ENCODE results near the gene OSER1. TPM values are rescaled to one million over a fixed set of nuclear protein-coding genes. Genes with fewer than 3 reads are reported as not detected.
A peak's percentile ranks its signal among the peaks of the same experiment; 100 is the strongest.

OSER1 gene
- polyA plus RNA-seq, 1 of the 3 experiments (the other 2 are of a cell fraction): 22.3 TPM

GRCh38 chr20:44208165-44208564 lies 2.4 kb downstream of the OSER1 start:
- Histone ChIP-seq H3K4me2 (peak overlapping the region; percentile 94), H3F3A (replicated peaks; ENCODE audit: insufficient read depth) (peaks cover 29% of the 10 kb centered on the region), H3K36me3 (replicated peaks in 1 of 2; ENCODE audit: control insufficient read depth in 1 of 2, insufficient read depth in 2 of 2, low read length in 1 of 2) (peaks cover 13 to 26% of the 10 kb centered on the region in 2 experiments), H3K79me2 (ENCODE audit: insufficient read depth) (peaks cover 73% of the 10 kb centered on the region), H4K20me1 (ENCODE audit: insufficient read depth) (peaks cover 38% of the 10 kb centered on the region), H3K27ac (ENCODE audit: low read depth in 2 of 2, low read length in 1 of 2) (peak overlapping the region in 1 of 2 experiments; percentile 92; a peak in 1 of 4 replicates), H3K9me3 (no peaks in the 10 kb centered on the region), H3K9ac (peak overlapping the region; percentile 97; the same call in 1 of the 2 replicates), H3K4me1 (ENCODE audit: control insufficient read depth in 1 of 2, insufficient read depth in 2 of 2, low read depth in 1 of 2, low read length in 1 of 2) (peaks cover 19 to 27% of the 10 kb centered on the region in 2 experiments), H3K4me3 (ENCODE audit: low read depth in 2 of 2, low read length in 1 of 2) (peak overlapping the region in 1 of 2 experiments; percentile 92; a peak in 3 of 4 replicates), H2AFZ (ENCODE audit: low read depth) (no peak overlapping the region), H3K9me2 (no peaks in the 10 kb centered on the region), H3K27me3 (ENCODE audit: insufficient read depth) (no peaks in the 10 kb centered on the region)
- POLR2A ChIA-PET: no interaction called here
- no peak for DNase-seq
- WGBS (ENCODE audit: low lambda C conversion rate): 49% methylated on average over 7 of the region's 7 CpGs
- CTCF ChIA-PET: interaction anchor here (0.9 to 3.8 kb wide), 7 partner anchors 9 to 458 kb away, joined by 3 to 22 read pairs (median 4); no protein-coding TSS in a partner anchor
- TF ChIP-seq RCOR1 (IDR thresholded peaks at IDR 0.05; ENCODE audit: low read length) (no peak), PBX3 (IDR thresholded peaks at IDR 0.05) (no peak)

GRCh38 chr20:44207126-44207723 lies 3.3 kb downstream of the OSER1 start:
- Histone ChIP-seq H3K4me2 (0 out of 2 replicates have a peak overlapping the region, but pooled peaks have one; percentile 94), H3K79me2 (ENCODE audit: insufficient read depth) (peaks cover 79% of the 10 kb centered on the region), H3K36me3 (replicated peaks in 1 of 2; ENCODE audit: control insufficient read depth in 1 of 2, insufficient read depth in 2 of 2, low read length in 1 of 2) (peaks cover 21 to 35% of the 10 kb centered on the region in 2 experiments), H3K4me1 (ENCODE audit: control insufficient read depth in 1 of 2, insufficient read depth in 2 of 2, low read depth in 1 of 2, low read length in 1 of 2) (peaks cover 19 to 29% of the 10 kb centered on the region in 2 experiments), H3F3A (replicated peaks; ENCODE audit: insufficient read depth) (peaks cover 30% of the 10 kb centered on the region), H3K27ac (ENCODE audit: low read depth in 2 of 2, low read length in 1 of 2) (no peak overlapping the region), H3K4me3 (ENCODE audit: low read depth in 2 of 2, low read length in 1 of 2) (no peak overlapping the region), H3K9ac (no peak overlapping the region), H2AFZ (ENCODE audit: low read depth) (no peak overlapping the region), H3K27me3 (ENCODE audit: insufficient read depth) (no peaks in the 10 kb centered on the region), H4K20me1 (ENCODE audit: insufficient read depth) (peaks cover 38% of the 10 kb centered on the region), H3K9me2 (no peaks in the 10 kb centered on the region), H3K9me3 (no peaks in the 10 kb centered on the region)
- POLR2A ChIA-PET: no interaction called here
- DNase-seq: no peak
- no peak for TF ChIP-seq SMC3 (IDR thresholded peaks at IDR 0.05; ENCODE audit: low read depth, low read length)
- TF ChIP-seq MAX (IDR thresholded peaks at IDR 0.05; ENCODE audit: low read depth): no peak
- no peak for TF ChIP-seq TEAD4 (IDR thresholded peaks at IDR 0.05; ENCODE audit: borderline replicate concordance, insufficient read depth)
- no peak for TF ChIP-seq GATA2 (CRISPR knock-in tag; IDR thresholded peaks at IDR 0.05)
- TF ChIP-seq RCOR1 (IDR thresholded peaks at IDR 0.05; ENCODE audit: low read length): no peak
- TF ChIP-seq FOSL2 (IDR thresholded peaks at IDR 0.05; ENCODE audit: borderline replicate concordance, low read depth): no peak
- no peak for TF ChIP-seq PBX3 (IDR thresholded peaks at IDR 0.05)
- no peak for TF ChIP-seq TAF1 (IDR thresholded peaks at IDR 0.05; ENCODE audit: borderline replicate concordance, low read depth, low read length)
- TF ChIP-seq GABPA (IDR thresholded peaks at IDR 0.05; ENCODE audit: low read depth): no peak
- no peak for TF ChIP-seq MXI1 (IDR thresholded peaks at IDR 0.05; ENCODE audit: low read depth, low read length)
- no peak for TF ChIP-seq NFIC (IDR thresholded peaks at IDR 0.05; ENCODE audit: borderline replicate concordance)
- TF ChIP-seq FOXJ3 (CRISPR knock-in tag; IDR thresholded peaks at IDR 0.05): no peak
- TF ChIP-seq REST (IDR thresholded peaks at IDR 0.05; ENCODE audit: low read depth, low read length): no peak
- TF ChIP-seq YY1 (IDR thresholded peaks at IDR 0.05; ENCODE audit: low read depth): no peak
- no peak for TF ChIP-seq EZH2phosphoT487 (IDR thresholded peaks at IDR 0.05; ENCODE audit: borderline replicate concordance, low read depth)
- TF ChIP-seq RFX5 (IDR thresholded peaks at IDR 0.05; ENCODE audit: low read length): no peak
- TF ChIP-seq JUND (IDR thresholded peaks at IDR 0.05): no peak
- WGBS (ENCODE audit: low lambda C conversion rate): 54% methylated on average over 3 of the region's 3 CpGs
- CTCF ChIA-PET: interaction anchor here (0.6 to 1.3 kb wide), 2 partner anchors 10 to 90 kb away, joined by 3 to 5 read pairs; no protein-coding TSS in a partner anchor

All from SK-N-SH (cell line).